Globus pallidus (tissue), 1 donor: ENCODE data around the gene NTF3.

ENCODE experiments used
- DNase-seq: peaks from one replicate; pipeline ENCODE4 v3.0.0-alpha.2; 2015; ENCODE audit warnings: low spot score

NTF3 gene

DNA sequence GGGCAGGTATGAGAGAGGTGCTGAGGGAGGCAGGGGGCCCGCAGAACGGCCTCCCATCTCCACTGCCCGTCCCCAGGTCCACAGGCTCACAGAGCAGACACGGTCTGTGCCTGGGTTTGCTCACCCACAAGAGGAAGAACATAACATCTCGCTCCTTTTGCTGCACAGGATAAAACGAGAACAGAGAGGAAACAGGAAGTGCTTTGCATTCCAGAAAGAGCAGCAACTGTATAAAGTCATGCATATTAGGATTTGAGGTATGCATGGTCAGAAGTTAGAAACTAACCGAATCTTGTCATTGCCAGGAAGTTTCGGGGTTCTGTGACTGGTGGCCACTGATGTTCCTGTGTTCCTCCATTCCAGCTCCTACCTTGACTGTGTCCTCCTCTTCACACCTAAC, 25.0 kb downstream of the NTF3 start:
- no peak for DNase-seq

DNA sequence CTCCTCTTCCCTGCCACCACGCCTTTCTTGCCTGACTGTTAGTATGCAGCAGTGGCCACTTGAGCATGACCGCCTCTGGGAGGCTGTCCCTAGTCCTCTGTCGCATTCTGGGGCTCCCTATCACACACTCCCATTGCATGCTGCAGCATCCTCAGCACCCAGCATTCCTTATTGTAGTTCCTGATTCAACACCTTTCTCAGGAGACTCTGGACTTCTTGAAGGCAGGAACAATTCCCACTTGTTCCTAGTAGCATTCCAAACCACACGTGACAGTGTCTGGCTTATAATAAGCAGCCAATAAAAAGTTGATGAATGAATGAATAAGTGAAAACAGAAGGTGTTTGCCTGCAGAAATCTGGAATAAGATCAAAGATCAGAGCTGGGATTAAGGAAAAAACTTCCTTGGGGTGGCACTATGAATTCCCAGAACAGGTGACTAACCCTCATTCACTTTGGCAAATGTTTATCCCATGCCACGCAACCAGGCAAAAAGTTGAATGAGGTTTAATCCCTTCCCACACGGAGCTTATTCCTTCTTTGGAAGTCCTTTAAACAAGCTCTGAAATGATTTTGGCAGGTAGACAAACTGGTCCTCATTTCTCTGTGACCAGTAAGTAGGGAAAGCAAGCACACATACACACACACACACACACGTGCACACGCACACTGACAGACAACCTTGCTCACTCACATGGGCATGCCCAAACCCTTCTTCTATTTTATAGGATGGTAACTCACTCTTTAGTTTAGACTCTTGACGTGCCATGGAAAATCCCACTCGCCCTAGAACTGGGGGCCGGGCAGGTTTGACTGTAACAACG, 26.5 kb downstream of the NTF3 start:
- no peak for DNase-seq

DNA sequence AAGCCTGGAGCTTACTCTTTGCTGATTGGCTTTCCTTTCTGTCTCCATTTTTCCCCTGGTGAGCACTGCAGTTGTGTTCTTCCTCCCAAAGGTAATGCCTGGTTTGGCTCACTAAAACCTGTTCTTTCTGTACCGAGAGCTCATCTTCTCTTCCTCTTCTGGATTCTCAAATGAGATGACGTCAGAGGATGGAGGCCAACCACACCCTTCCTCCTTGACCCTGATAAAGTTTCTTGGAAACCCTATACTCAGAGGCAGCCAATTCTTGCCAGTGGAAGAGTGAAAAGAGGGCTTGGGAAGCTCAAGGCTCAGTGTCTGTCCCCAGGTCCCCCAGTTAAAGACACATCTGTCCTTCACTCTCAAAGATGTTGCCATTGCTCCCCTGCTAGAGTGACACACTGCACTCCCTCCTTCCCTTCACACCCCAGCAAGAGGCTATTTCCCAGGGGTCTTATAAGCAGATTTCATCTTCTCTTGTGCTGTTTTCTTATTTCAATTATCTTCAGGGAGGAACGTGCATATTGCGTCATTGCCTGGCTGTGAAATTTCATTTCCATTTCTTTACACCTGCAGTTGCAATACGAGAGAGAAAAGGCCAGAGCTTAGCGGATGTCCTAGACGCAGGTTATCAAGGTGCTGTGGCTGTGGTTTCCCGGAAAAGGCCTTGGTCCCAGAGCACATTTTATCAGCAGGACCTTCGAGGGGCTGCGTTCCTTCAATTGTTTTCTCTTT, 27.3 kb downstream of the NTF3 start:
- DNase-seq: no peak

DNA sequence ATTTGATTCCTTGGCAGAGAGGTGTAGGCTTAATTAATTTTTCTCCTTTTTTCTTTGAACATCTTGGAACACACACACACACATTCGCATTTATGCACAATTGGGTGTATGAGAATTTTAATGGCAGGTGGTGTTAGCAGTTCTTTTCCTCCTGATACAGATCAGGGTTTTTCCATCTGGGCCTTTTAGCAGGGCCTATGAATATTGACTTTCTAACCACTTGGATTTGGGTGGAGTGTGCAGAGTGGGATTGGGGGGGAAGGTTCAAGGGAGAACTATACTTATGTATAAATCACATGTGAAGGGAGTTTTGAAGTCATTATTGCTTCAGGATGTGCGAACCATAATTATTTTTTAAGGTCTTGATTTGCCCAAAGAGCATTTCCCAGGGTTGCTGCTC, 28.9 kb downstream of the NTF3 start:
- no peak for DNase-seq

DNA sequence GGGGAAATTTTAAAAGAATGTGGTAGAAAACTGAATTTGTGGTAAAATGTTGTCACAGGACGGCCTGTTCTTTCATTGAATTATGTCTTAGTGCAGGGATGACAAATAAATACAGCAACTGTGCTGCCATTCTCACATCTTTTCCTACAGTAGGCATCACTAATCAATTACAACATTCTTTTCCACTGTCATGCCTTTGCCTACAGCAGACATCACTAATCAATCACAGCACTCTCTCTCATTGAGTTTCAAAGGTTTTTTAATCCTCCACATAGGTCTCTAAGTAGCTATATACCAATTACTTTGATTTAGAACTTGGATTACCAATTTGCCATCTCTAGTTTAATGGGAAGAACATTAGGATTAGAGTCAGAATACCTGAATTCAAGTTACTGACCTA, 30.1 kb downstream of the NTF3 start:
- no peak for DNase-seq

DNA sequence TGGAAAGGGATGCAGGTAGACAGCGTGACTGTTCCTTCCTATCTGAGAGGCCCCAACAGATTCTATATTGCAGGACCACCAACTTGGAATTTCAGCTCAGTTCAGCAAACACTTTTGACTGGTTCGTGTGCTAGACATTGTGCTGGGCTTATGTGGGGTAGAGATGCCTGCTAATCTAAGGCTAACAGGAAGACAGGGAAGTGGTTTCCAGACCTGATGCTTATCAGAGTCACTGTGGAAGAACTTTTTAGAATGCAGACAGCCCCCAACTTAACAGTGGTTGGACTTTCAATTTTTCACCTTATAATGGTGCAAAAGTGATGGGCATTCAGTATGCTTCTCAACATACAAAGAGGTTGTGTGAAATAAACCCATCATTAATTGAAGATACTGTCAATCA, 32.2 kb downstream of the NTF3 start:
- no peak for DNase-seq

DNA sequence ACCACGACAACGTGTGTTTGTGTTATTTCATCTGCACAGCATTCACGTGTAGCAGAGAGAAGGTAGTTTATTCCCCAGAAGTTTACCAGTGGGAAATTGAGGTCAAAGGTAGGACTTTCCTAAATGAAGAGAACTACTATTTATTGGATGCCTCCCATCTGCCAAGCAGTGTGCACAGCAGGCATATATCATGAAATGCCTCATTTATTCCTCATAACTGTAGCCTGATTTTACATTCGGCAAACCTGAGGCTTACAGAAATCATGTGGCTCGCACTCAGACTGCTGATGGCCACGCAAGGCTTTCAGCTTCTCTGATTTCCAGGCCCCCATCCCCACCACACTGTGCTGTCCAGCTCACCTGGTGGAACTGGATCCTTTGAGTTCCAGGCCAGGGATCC, 33.5 kb downstream of the NTF3 start:
- DNase-seq: no peak

DNA sequence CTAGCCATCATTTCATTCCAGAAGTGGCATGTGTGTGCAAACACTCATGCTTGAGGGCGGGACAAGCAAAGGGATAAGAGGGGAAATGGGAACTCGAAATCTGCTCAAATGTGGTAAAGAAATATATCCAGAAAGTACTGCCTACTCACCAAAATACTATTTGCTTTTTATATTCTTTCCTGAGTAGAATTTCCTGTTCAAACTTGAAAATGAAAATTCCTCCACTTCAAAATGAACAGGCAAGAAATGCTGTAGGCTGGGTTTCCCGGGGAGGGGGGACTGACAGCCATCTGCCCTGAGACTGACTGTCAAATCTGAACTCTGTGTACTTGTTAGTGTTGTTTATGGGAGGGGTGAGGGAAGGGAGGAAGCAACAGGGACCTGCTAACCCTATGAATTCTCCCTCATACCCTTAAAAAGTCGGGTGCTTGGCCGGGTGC, 34.6 kb downstream of the NTF3 start:
- DNase-seq: no peak

DNA sequence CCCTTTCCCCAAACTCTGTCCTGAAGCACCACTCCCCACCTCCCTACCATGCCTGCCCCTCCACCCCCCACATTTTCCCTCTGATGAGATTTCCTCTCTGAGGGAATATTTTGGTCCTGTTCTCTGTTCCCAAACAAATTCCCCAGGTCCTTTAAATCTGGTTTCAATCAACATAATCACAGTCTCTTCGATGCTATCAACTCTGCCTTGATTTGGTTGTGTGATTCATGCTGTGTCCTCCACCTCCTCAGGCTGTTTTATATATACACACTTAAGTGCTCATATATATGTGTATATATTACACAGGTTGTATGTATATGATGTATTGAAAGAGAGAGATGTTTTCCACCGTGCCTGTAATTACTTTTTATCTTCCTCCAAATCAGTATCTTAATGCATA, 36.0 kb downstream of the NTF3 start:
- no peak for DNase-seq

DNA sequence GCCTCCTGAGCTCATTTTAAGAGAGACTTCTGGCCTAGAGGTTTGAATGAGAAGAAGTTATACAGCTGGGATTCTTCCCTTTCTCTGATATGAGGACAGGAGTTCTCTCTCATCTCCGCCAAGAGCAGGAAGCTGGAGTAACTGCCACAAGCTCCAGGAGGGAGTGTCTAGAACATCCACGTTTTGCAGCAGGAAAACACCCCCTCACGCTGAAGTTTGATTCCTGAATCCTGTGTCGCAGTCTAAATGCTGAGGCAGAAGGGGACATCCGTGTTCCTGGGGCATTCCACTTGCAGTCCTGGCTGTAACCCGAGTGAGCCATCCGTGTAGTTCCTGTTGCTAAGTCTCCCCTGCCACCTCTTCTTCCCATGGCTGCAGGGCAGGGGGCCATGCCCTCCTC, 38.3 kb downstream of the NTF3 start:
- DNase-seq: no peak

DNA sequence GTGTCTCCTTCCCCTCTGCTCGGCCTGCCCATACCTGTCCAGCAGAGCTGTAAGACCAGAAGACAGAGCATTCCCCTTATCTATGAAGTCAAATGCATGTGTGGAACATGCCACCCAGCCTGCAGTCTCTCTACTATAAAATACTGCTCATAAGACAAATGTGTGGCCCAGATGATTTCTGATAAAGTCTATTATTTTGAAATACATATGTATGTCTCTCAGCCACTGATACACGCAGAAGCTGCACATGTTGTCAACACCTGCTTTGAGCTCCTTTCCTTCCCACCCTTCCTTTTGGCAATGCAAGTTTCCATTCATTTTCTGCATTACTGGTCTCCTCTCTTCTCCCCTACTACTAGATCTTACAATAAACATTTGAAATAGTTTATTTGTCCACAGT, 38.8 kb downstream of the NTF3 start:
- no peak for DNase-seq

DNA sequence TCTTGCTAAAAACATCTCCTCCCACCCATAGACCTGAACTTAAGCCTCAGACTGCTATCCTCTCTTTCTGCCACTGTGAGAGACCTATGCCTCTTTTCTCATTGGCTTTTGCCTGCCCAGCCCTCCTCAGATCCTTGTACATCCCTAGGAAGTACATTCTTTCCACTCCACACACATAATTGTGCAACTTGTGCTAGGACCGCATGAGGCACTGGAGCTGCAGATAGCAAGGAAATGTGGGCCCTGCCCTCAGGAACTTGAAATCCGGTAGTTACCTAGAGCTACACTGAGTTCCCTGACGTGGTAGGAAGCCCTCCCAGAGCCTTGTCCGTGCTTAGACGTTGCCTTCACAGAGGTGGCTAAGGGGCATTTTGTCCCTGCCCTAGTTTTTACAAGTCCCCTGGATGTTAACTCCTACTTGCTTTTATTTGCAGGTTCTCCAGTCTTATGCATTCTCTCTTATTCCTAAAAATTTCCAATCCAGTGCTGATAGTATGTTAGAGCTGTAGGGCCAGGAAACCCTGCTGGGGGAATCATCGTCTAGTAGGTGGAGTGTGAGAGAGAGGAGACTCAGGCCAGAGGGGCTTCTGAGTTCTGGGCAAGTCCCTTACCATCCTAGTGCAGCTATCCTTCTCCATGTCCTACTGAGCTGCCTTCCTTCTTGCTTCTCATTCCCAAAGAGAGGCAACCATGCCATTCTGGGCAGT, 41.3 kb downstream of the NTF3 start:
- DNase-seq: no peak

DNA sequence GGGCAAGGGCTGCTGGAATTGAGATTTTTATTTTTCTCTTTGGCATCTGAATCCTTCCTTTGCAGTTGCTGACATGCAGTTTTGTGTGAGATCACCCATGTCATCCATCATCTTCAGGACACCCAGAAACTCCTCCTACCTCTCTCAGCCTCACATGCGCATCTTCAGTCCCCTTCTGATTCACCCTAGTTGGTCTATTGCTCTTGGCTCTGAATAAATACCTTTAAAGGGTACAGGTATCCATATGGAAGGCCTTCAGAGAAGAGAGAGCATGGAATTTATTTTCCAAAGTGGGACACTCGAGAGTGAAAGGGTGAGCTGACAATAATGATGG, 41.8 kb downstream of the NTF3 start:
- no peak for DNase-seq

DNA sequence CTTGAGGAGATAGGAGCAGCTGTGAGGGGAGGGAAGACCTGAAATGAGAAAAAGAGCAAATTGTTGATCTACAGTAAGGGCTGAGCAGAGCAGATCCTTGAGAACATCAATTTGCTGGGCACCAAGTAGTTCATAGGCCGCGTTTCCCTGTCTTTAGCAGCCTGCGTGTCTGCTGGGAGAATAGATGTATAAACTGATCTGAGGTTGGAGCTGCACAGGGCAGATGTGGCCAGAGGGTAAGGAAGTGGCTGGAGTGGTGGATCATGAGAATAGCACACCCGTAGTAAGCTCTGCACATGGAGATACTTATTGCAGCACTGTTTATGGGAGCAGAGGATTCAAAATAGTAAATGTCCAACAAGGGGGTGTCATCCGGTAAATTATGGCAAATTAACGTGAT, 44.4 kb downstream of the NTF3 start:
- DNase-seq: no peak

DNA sequence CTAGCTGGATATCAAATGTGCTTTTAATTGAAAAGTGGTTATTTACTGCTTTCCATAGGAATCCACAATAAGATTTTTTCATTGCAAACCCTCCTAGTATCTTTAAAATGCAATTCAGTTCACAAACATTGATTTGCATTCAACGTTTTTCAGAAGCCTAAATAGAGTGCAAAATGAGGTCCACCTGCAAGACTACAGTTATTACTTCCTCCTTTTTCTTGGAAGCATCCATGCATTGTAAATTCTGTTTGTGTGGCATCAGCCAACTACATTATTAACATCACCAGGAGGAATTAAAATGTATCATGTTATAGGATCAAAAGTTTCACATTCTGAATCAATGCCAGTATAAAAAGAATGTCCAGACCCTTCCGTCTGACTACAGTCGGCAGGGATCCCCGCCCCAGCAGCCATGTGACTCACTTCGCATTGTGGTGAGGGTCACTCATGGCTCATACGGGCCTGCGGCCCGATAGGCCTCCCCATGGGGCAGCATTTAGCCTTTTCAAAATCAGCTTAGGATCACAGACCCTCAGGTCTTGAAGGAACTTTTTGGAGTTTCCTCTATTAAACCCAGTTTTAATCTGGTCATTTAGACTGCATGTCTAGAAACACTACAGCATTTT, 46.3 kb downstream of the NTF3 start:
- DNase-seq: no peak

DNA sequence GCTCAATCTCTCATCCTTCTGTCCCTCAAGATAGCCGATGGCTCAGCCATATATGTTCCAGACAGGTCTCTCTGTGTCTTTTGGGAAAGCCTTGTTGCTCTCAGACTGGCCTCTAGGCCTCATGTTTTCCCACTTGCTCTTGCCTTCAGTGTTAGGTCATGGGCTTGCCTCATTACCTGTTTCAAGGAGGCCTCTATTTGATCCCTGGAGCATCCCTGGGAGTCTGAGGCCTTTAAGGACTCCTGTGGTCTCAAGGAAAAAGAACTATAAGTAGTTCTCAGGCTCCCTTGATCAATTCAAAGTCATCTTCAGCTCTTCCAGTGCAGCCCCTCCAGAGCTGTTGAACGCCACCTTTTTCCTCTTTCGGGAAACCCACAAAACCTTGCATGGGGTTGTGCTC, 47.9 kb downstream of the NTF3 start:
- no peak for DNase-seq

DNA sequence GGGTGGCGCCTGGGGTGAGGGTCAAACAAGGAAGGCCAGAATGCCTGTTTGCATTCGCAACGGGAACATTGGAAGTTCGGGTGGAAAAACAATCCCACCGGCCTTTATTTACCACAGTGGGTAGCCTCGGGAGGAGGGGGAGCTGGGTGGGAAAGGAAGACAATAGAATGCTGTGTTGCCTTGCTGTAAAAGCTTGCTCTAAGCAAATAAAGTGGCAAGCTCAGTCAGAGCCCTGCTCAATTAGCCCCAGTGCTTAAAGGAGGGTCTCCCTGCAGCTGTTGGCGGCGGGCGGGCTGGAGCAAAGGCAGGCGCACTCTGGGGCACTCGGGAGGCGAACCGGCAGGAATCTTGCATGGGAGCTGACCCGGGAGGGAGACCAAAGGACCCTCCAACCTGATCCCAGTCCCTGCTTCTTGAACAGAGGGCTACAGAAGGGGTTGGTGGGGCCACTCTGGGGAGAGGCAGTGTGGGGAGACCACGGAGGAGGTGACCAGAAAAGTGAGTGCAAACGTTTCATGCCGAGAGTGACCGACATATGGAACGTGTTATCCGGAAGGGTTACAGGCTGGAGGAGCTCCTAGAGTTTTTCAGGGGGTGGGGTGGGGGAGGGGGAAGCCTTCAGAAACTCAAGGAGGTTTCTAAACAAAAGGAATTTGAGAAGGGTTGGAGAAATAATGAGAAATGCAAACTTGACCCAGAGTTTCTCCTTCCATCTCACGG, 48.5 kb downstream of the NTF3 start:
- no peak for DNase-seq

DNA sequence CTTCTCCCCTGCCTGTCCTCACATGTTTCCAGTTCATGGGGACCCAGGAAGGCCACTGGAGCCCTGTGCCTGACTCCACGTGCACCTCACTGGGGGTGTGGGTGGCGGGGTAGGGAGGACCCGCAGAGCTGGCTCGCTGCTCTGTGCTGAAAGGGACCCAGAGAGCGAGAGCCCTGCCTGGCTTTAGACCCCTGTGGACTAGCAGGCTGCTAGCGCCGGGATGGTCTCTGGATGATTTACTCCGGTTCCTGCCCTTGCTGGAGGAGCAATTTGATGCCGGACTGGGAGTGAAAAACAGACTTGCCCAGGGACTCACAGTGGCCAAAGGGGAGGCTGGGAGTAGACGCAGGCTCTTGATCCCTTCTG, 49.0 kb downstream of the NTF3 start:
- no peak for DNase-seq

DNA sequence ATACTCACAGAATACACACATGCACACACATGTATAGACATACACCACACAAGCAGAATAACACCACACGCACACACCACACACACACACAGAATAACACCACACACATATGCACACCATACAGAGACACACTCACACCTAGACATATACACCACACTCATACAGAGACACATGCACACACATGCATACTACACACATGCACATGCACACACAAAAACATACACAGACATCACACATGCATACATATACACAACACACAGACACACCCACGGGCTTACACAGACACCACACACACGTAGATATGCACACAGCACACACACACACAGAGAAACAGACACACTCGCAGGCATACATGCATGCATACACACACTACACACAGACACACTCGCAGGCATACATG, 49.7 kb downstream of the NTF3 start:
- DNase-seq: no peak

DNA sequence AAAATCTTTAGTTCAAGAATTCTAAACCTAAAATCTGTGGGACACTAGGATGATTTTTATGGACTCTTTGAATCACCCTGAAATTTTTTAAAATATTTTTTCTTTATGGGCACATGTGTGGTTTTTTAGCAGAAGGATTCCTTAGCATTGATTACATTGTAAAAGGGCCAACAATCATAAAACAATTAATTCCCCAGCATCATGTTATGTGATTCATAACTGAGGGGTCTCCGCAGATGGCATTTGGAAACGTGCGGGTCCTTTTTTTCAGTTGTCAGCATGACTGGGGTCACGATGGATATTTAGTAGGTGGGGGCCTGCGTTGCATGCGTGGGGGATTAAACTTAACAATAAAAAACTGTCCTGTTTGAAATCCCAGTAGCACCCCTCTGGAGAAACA, 52.5 kb downstream of the NTF3 start:
- DNase-seq: no peak

DNA sequence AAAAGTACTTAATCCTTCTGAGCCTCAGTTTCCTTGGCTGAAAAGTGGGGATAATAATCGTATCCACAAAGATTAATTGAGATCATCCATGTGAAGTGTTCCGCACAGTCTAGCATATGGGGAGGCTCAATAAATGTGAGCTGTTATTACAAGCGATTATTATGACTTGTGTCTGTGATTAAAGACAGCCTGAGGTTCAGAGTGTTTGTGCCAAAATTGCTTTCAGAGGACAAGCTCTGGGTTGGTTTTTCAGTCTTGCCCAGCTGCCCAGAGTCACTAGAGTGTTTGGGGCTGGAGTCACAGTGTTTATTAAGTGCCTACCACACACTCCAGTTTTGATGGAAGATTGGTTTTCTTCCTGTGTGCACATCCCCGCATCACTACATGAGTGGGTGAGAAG, 53.5 kb downstream of the NTF3 start:
- no peak for DNase-seq

DNA sequence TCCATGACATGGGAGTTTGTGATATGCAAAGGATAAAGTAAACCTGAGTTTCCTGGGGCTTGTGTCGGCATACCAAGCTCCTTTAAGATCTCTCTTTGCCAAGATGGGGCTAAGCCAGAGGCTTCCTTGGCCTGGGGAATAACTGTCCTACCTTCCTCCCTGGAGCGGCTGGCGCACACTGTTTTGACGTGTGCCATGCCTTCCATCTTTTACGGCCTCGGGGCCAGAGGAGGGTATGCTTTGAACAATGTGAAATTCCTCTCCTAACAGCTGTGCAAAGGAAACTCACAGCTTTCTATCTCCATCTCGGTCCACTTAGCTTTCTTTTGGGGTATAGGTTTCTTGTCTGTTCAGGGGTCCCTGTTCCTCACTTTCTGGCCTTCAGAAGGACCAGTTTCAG, 55.2 kb downstream of the NTF3 start:
- no peak for DNase-seq
